Measurements from ENCODE around the gene HAPLN2.

Gene HAPLN2

GRCh38 chr1:156670359-156670758 lies 51.1 kb downstream of the HAPLN2 start:
- H3K27me3 ChIP-seq (ENCODE audit: insufficient read depth, low read depth, severe bottlenecking), result no peaks in the 10 kb centered on the region
- DNase-seq, result no peak
- peak overlapping the region; percentile 97 for H3K27ac ChIP-seq
- H3K9me3 ChIP-seq (ENCODE audit: severe bottlenecking), result no peaks in the 10 kb centered on the region
- H3K4me3 ChIP-seq (ENCODE audit: low read depth, low read length), result no peak overlapping the region
- peaks cover 21% of the 10 kb centered on the region for H3K36me3 ChIP-seq
- no peak for TF ChIP-seq CTCF (IDR thresholded peaks at IDR 0.05; ENCODE audit: low read depth, low read length)

- DNase-seq, result no peak
- Histone ChIP-seq H3K4me3 (ENCODE audit: low read depth, low read length) (no peak overlapping the region), H3K27me3 (ENCODE audit: insufficient read depth, low read depth, severe bottlenecking) (no peaks in the 10 kb centered on the region), H3K36me3 (peaks cover 21% of the 10 kb centered on the region), H3K9me3 (ENCODE audit: severe bottlenecking) (no peaks in the 10 kb centered on the region), H3K27ac (peak overlapping the region; percentile 97)
- no peak for TF ChIP-seq CTCF (IDR thresholded peaks at IDR 0.05; ENCODE audit: low read depth, low read length)
Measured at GRCh38 chr1:156670791-156671190, 51.6 kb downstream of the HAPLN2 start.

GRCh38 chr1:156671804-156672203 lies 52.6 kb downstream of the HAPLN2 start:
- TF ChIP-seq CTCF (IDR thresholded peaks at IDR 0.05; ENCODE audit: low read depth, low read length), result no peak
- Histone ChIP-seq H3K36me3 (peaks cover 21% of the 10 kb centered on the region), H3K27ac (peak overlapping the region; percentile 97), H3K27me3 (ENCODE audit: insufficient read depth, low read depth, severe bottlenecking) (no peaks in the 10 kb centered on the region), H3K4me3 (ENCODE audit: low read depth, low read length) (no peak overlapping the region), H3K9me3 (ENCODE audit: severe bottlenecking) (no peaks in the 10 kb centered on the region)
- DNase-seq, result no peak

GRCh38 chr1:156673387-156674121 lies 54.3 kb downstream of the HAPLN2 start:
- peak; percentile 97 for DNase-seq
- H3K9me3 ChIP-seq (ENCODE audit: severe bottlenecking), result no peaks in the 10 kb centered on the region
- peak overlapping the region; percentile 97 for H3K27ac ChIP-seq
- H3K27me3 ChIP-seq (ENCODE audit: insufficient read depth, low read depth, severe bottlenecking), result no peaks in the 10 kb centered on the region
- peaks cover 21% of the 10 kb centered on the region for H3K36me3 ChIP-seq
- 0 out of 2 replicates have a peak, but pooled peaks have one; percentile 17 for TF ChIP-seq CTCF (IDR thresholded peaks at IDR 0.05; ENCODE audit: low read depth, low read length)
- H3K4me3 ChIP-seq (ENCODE audit: low read depth, low read length), result 0 out of 2 replicates have a peak overlapping the region, but pooled peaks have one; percentile 0

Measured in WERI-Rb-1 (cell line).